ENCODE data around the gene FBXL7.

- TF ChIP-seq CTCF (IDR thresholded peaks at IDR 0.05; ENCODE audit: low read depth, low read length, missing input control) (no peak), YY1 (IDR thresholded peaks at IDR 0.05) (no peak)
Measured at GRCh38 chr5:15585841-15586591, 86.0 kb downstream of the FBXL7 start.

Measured in liver (tissue), 2 donors.